GM10248 (cell line): Measurements from ENCODE around the gene ACOT7.

Experiments
- CTCF ChIA-PET: fragments of 300-600 bp; sonication (Branson Sonifier 250); formaldehyde crosslinking; extraction: SDS; loops from one replicate; lab custom pipeline; 2021; ENCODE audit warnings: antibody characterized with exemption; lab: Yijun Ruan, JAX
- POLR2A ChIA-PET: fragments of 350-650 bp; sonication (Branson Sonifier 250); formaldehyde crosslinking; extraction: SDS; loops from one replicate; lab custom pipeline; 2020; ENCODE audit warnings: antibody characterized with exemption; lab: Yijun Ruan, JAX
- DNase-seq: peaks from one replicate; pipeline ENCODE4 v3.0.0; 2012; ENCODE audit errors: extremely low spot score
- TF ChIP-seq, protein P1 (sequence below): IDR thresholded peaks from 2 replicates; pipeline ENCODE4 v1.5.1; 2012; ENCODE audit warnings: mild to moderate bottlenecking, low read depth; ENCODE audit errors: extremely low read depth, missing control alignments, control extremely low read depth

Gene ACOT7

DNA sequence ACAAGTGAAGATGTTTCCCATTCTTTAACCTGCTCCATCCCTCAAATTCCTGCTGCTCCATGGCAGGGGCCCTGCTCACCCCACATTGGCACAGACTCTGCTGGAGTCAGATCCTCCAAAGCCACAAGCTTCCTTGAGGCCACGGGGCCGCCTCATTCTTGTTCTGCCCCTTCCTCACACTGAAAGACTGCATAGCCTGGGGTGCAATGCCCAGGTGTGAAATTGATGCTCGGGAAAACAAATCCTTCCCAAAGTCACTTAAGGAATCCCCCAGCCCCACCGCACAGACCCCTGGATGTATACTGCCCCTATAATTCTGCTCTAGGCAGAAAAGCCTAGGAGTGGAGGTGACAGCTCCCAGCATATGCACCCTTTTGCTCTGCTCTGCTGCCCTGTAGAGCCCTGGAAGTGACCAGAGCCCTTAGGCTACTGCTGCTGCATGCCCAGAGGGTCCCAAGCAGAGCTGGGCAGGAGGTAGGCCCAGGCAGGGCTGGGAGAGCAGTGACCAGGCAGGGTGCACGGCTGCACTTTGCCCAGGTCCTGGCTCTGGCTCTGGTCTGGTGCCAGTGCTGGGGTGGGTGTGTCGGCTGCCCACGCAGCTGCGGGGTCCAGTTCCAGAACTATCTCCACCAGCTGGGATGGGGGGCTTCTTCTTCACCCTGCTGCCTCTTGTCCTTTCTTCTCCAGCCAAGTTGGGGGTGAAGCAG, 24.5 kb upstream of the ACOT7 start:
- DNase-seq = no peak
- TF ChIP-seq, protein P1, sequence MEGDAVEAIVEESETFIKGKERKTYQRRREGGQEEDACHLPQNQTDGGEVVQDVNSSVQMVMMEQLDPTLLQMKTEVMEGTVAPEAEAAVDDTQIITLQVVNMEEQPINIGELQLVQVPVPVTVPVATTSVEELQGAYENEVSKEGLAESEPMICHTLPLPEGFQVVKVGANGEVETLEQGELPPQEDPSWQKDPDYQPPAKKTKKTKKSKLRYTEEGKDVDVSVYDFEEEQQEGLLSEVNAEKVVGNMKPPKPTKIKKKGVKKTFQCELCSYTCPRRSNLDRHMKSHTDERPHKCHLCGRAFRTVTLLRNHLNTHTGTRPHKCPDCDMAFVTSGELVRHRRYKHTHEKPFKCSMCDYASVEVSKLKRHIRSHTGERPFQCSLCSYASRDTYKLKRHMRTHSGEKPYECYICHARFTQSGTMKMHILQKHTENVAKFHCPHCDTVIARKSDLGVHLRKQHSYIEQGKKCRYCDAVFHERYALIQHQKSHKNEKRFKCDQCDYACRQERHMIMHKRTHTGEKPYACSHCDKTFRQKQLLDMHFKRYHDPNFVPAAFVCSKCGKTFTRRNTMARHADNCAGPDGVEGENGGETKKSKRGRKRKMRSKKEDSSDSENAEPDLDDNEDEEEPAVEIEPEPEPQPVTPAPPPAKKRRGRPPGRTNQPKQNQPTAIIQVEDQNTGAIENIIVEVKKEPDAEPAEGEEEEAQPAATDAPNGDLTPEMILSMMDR = no peak
- ChIA-PET POLR2A (no interaction called here), CTCF (interaction anchor here (1.9 to 6.0 kb wide), 2 partner anchors 18 to 20 kb away, joined by 4 to 94 read pairs; no protein-coding TSS in a partner anchor)

DNA sequence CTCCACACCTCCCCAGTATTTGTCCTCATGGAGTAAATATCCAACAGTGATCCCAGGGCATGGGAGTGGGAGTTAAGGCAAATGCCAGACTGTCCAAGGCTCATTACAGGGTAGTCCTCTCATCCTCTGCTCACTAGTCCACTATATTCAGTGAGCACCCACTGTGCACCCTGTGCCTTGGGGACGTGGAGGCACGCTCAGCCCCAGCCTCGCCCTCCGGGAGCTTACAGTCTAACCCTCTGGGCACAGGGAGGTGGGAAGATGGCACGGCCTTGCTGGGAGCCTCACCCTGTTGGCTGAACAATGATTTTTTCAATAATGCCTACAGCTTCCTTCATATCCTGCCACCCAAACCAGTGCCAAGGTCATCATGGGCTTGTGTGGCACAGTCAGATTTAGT, 23.3 kb upstream of the ACOT7 start:
- no peak for DNase-seq
- TF ChIP-seq, protein P1 = no peak
- CTCF ChIA-PET = interaction anchor here (1.9 kb wide), 1 partner anchor 21 kb away, joined by 4 read pairs; no protein-coding TSS in a partner anchor
- POLR2A ChIA-PET = no interaction called here

DNA sequence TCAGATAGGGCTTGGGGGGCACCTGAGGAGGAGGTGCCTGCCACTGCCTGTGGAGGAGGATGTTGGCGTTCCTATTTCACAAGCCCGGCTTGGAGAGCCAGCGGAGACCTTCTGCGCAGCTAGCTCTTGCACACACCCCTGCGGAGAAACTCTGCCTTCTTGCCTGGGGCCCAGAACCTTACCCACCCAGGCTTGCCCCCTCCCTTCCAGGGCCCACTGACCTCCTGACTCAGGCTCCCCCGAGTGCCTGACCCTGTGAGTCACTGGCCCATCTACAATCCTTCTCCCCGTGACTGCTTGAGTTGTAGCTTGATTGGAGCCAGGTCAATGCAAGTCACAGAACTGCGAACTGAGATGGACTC, 22.7 kb upstream of the ACOT7 start:
- ChIA-PET CTCF (interaction anchor here (0.9 to 3.8 kb wide), 3 partner anchors 13 to 71 kb away, joined by 3 to 29 read pairs (median 4); no protein-coding TSS in a partner anchor), POLR2A (no interaction called here)
- TF ChIP-seq, protein P1 = no peak
- DNase-seq = no peak

DNA sequence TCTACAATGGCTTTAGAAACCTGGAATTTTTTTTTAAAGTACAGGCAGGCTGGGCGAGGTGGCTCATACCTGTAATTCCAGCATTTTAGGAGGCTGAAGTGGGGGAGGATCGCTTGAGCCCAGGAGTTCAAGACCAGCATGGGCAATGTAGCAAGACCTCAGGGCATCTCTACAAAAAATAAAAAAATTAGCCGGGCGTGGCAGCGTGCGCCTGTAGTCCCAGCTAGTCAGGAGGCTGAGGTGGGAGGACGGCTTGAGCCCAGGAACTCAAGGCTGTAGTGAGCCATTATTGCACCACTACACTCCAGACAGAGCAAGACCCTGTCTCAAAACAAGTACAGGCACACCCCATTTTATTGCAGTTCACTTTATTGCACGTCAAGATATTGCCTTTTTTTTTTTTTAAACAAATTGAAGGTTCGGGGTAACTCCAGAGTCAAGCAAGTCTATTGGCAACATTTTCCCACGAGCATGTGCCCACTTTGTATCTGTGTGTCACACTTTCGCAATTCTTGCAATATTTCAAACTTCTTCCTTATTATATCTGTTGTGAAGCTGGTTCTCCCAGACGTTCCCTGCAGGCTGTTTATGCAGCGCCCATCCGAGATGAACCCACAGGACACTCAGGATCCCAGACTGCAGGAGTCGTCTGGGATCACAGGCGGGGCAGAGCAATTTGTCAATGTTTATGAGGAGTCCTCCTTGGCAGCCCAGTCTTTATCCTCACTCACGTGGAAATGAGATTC, 21.5 kb upstream of the ACOT7 start:
- TF ChIP-seq, protein P1 = no peak
- POLR2A ChIA-PET = interaction anchor here (1.0 kb wide), 1 partner anchor 21 kb away, joined by 5 read pairs; the partner anchor contains the start of gene ACOT7
- CTCF ChIA-PET = interaction anchor here (0.6 to 3.8 kb wide), 16 partner anchors 8 to 168 kb away, joined by 3 to 29 read pairs (median 4); partner anchors contain the start of gene ACOT7
- no peak for DNase-seq

DNA sequence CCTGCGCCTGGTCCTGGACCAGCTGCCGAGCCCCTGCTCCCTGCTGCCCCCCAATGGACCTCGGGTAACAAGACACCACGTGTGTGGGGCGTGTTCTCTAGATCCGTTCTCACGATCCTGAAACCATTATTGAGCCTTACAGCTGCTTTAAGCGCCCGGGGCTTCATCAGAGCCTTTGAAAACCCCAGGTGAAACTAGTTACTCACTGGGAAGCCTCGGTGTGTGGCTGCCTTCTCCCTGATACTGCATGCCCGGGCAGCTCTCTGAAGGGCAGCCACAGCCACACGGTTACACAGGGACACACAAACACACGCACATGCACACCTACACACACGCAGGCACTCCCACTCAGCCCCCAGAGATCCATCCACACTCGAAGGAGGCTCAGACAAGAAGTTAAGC, 20.9 kb upstream of the ACOT7 start:
- TF ChIP-seq, protein P1 = peak; percentile 60
- peak; percentile 76 for DNase-seq
- ChIA-PET CTCF (interaction anchor here (0.6 to 3.8 kb wide), 17 partner anchors 8 to 167 kb away, joined by 3 to 29 read pairs (median 4); partner anchors contain the start of gene ACOT7), POLR2A (interaction anchor here (1.0 kb wide), 1 partner anchor 21 kb away, joined by 5 read pairs; the partner anchor contains the start of gene ACOT7)

DNA sequence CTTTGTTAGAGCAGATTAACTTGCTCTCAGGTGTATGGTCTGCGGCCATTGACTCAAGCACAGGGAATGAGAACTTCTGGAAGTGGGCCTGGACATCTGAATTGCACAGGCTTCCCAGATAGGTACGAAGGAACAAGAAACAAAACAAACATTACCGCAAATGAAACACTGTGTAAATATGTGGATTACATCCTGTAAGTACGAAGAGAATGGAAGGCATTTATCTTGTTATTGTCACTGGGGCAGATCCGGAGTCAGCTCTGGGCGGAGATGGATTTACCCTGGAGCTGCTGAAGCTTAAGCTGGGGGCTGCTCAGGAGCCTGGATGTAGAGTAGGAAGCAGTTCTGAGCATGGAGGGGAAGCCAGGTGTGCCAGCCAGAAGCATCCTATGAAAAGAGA, 19.3 kb upstream of the ACOT7 start:
- CTCF ChIA-PET = interaction anchor here (1.3 to 3.8 kb wide), 5 partner anchors 10 to 166 kb away, joined by 5 to 29 read pairs (median 11); no protein-coding TSS in a partner anchor
- POLR2A ChIA-PET = no interaction called here
- no peak for DNase-seq
- TF ChIP-seq, protein P1 = no peak
